NCI-H748 (cell line): Measurements from ENCODE around the gene LMF1.
"Not testable (repeated sequence)": the region's sequence is repeated elsewhere in the genome, so short reads cannot be mapped to it uniquely, and the experiment has no call there.

Experiments used
- DNase-seq: peaks from one replicate; lab custom pipeline; 2025; ENCODE audit not compliant: unreplicated experiment; lab: John Stamatoyannopoulos, UW

Gene LMF1

DNA sequence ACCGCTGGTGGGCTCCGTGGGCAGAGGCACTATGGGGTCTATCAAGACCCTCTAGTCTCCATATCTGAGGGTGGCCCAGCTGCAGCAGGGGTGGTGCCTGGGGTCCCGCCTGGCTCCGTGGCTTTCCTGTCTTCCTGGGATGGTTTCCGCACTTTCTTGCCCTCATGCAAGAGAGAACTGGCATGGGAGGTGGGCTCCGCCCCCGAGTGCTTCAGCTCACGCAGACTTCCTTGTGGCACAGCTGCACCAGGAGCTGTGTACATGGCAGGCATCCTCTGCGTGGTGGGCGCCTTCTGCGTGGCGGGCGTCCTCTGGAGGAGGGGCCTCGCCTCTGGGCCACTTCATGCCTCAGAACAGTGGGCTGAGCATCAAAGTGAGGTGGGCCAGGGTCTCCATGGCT is 73.1 kb downstream of the LMF1 start:
- DNase-seq, result no peak

- no peak for DNase-seq
Measured at GRCh38 chr16:897200-897543, 73.6 kb downstream of the LMF1 start.

- no peak for DNase-seq
Measured at GRCh38 chr16:896261-897199, 74.3 kb downstream of the LMF1 start.

- DNase-seq, result no peak
Measured at GRCh38 chr16:895371-895770, 75.4 kb downstream of the LMF1 start.

- no peak for DNase-seq
Measured at GRCh38 chr16:894841-895240, 75.9 kb downstream of the LMF1 start.

GRCh38 chr16:894136-894535 is 76.6 kb downstream of the LMF1 start:
- no peak for DNase-seq

- no peak for DNase-seq
Measured at GRCh38 chr16:893360-893759, 77.4 kb downstream of the LMF1 start.

- DNase-seq, result no peak
Measured at GRCh38 chr16:892536-893255, 78.1 kb downstream of the LMF1 start.

- DNase-seq, result no peak
Measured at GRCh38 chr16:892006-892405, 78.8 kb downstream of the LMF1 start.

- no peak for DNase-seq
Measured at GRCh38 chr16:891353-891740, 79.4 kb downstream of the LMF1 start.

DNA sequence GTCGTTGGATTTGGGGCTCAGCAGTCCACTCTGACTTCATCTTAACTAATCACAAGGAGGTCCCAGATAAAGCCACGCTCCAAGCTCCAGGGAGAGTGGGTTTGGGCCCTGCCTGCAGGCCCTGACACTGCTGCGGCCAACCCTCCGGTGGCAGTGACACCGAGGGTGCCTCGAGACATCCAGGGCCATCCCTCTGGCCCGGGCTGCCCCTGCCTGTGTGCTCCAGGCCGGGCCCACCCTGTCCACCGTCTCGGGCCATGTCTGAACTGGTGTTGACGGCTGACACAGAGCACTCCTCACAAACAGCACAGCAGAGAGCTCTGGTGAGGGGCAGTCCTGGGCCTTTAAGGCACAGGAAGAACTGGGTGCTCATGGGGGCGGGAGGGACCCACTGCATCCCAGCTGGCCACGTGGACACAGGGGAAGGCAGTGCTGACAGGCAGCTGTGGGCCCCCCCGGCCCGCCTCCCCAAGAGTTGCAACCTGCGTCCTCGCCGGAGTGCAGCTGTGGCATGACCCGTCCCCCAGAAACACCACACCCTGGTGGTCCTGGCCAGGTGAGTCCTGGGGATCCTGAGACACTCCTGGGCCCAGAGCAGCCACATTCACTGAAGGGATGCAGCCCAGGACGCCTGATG is 80.0 kb downstream of the LMF1 start:
- DNase-seq, result no peak

- no peak for DNase-seq
Measured at GRCh38 chr16:890217-890616, 80.6 kb downstream of the LMF1 start.

- DNase-seq, result no peak
Measured at GRCh38 chr16:889586-889985, 81.2 kb downstream of the LMF1 start.

GRCh38 chr16:888901-889570 is 81.7 kb downstream of the LMF1 start:
- no peak for DNase-seq

DNA sequence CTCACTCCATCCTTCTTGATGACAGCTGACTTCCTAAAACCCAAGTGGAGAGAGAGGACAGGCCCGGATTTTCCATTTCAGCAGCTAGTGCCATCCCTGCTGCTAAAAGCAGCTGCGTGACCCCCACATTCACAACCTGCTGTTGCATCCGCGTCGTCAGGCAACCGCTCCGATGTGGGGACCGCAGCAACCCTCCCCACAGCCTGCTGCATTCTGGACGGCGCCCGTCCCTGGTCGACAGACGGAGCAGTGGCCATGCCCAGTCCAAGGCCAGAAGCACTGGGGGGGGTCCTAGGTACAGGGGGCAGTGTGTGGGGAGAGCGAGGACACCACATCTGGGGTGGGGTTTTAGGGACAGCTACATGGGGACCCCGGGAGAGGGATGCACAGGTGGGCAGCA is 82.3 kb downstream of the LMF1 start:
- DNase-seq, result not testable (repeated sequence)

DNA sequence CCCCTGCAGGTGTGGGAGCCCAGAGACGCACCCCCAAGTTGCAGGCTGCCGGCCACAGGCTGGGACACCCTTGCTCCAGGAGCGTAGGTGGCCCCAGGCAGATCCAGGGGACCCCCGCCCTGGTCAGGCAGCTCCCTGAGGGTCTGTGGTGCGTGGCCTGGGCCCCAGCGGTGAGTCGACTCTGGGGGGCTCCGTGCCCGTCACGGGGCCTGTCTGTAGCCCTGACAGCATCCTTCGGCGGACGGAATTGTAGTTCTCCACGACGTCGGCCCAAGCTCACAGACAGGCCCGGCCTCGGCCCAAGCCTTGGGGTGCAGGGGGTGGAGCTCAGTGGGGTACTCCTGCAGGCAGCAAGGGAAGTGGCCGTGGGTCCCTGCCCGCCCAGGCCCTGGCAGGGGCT is 82.9 kb downstream of the LMF1 start:
- no peak for DNase-seq

- DNase-seq, result no peak
Measured at GRCh38 chr16:886802-887731, 83.7 kb downstream of the LMF1 start.

DNA sequence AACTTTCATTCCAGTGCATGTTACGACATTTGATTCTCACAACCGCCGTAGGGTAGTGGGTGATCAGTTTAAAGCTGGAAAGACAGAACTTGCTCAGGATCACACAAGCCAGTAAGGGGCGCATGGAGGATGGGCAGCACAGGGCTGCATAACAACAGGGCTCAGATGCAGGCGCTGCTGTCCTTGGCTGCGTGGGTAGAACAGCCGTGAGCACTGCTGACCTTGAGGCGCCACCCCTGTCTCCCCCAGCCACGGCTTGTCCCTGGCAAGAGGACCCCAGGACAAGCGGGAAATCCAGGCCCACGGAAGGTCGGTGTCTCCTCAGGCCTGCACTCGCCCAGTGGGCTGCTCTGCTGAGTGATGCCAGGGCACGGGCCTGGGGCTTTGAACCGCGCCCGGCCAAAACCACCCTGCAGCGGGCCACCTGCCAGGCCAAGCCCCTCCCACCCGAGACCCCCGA is 84.7 kb downstream of the LMF1 start:
- no peak for DNase-seq

GRCh38 chr16:885391-885790 is 85.4 kb downstream of the LMF1 start:
- DNase-seq, result no peak

- no peak for DNase-seq
Measured at GRCh38 chr16:884232-884631, 86.6 kb downstream of the LMF1 start.
